Measurements from ENCODE around the gene ABTB2.

DNA sequence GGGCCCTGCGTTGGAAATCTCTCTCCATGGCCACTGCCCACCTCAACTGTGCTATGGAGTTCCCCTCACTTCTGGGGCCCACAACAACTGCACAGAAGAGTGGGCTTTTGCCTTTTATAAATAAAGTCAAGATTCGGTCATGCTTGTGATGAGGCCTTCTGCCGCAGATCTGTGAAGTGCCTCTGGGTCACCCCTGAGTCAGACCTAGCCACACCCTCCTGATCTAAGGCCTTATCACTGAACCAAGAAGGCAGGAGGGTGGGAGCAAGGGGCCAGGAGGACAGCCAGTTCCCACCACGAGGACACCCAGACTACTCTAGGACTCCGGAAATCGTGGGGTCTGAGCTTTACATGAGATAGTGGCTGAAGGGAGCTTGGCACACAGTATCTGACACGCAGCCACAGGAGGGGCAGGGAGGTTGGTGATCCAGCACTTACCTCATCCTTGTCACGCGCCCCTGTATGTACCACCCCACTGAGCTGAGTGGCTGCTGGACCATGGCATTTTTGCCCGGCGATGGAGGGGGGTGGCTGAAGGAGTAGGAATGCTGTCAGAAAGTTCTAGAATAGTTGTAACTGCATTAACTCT is 115.7 kb downstream of the ABTB2 start:
- TF ChIP-seq, protein P1, sequence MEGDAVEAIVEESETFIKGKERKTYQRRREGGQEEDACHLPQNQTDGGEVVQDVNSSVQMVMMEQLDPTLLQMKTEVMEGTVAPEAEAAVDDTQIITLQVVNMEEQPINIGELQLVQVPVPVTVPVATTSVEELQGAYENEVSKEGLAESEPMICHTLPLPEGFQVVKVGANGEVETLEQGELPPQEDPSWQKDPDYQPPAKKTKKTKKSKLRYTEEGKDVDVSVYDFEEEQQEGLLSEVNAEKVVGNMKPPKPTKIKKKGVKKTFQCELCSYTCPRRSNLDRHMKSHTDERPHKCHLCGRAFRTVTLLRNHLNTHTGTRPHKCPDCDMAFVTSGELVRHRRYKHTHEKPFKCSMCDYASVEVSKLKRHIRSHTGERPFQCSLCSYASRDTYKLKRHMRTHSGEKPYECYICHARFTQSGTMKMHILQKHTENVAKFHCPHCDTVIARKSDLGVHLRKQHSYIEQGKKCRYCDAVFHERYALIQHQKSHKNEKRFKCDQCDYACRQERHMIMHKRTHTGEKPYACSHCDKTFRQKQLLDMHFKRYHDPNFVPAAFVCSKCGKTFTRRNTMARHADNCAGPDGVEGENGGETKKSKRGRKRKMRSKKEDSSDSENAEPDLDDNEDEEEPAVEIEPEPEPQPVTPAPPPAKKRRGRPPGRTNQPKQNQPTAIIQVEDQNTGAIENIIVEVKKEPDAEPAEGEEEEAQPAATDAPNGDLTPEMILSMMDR (IDR thresholded peaks at IDR 0.05) = no peak
- TF ChIP-seq POLR2A (IDR thresholded peaks at IDR 0.05) = no peak

Data from right lobe of liver (tissue), 4 donors.